ENCODE measurements around the gene FOXC1. TPM values are rescaled to one million over a fixed set of nuclear protein-coding genes. Genes with fewer than 3 reads are reported as not detected.

Gene FOXC1
- total and polyA plus RNA-seq, 2 experiments from 2014 or later = 0.60 to 1.1 TPM

- no peak overlapping the region for H3K27ac ChIP-seq
- H3K27me3 ChIP-seq = no peaks in the 10 kb centered on the region
- WGBS (ENCODE audit: low lambda C conversion rate, missing lambda C conversion rate) = 74% methylated on average over 5 of the region's 5 CpGs
- no peak overlapping the region for H3K4me2 ChIP-seq
- H4K20me1 ChIP-seq (ENCODE audit: insufficient read depth, poor library complexity, severe bottlenecking) = no peaks in the 10 kb centered on the region
- H2AFZ ChIP-seq = no peak overlapping the region
- TF ChIP-seq EZH2phosphoT487 (IDR thresholded peaks at IDR 0.05; ENCODE audit: low read depth, severe bottlenecking, unreplicated experiment) = no peak
- TF ChIP-seq EZH2 (IDR thresholded peaks at IDR 0.05; ENCODE audit: borderline replicate concordance) = no peak
- TF ChIP-seq, protein P1, sequence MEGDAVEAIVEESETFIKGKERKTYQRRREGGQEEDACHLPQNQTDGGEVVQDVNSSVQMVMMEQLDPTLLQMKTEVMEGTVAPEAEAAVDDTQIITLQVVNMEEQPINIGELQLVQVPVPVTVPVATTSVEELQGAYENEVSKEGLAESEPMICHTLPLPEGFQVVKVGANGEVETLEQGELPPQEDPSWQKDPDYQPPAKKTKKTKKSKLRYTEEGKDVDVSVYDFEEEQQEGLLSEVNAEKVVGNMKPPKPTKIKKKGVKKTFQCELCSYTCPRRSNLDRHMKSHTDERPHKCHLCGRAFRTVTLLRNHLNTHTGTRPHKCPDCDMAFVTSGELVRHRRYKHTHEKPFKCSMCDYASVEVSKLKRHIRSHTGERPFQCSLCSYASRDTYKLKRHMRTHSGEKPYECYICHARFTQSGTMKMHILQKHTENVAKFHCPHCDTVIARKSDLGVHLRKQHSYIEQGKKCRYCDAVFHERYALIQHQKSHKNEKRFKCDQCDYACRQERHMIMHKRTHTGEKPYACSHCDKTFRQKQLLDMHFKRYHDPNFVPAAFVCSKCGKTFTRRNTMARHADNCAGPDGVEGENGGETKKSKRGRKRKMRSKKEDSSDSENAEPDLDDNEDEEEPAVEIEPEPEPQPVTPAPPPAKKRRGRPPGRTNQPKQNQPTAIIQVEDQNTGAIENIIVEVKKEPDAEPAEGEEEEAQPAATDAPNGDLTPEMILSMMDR (IDR thresholded peaks at IDR 0.05; ENCODE audit: poor library complexity) = no peak
- H3K4me1 ChIP-seq (ENCODE audit: insufficient read depth) = no peaks in the 10 kb centered on the region
- H3K9me3 ChIP-seq (ENCODE audit: low read depth) = no peaks in the 10 kb centered on the region
- H3K79me2 ChIP-seq = no peaks in the 10 kb centered on the region
- H3K36me3 ChIP-seq (replicated peaks; ENCODE audit: insufficient read depth, low read depth) = no peaks in the 10 kb centered on the region
- no peak overlapping the region for H3K4me3 ChIP-seq
- H3K9me2 ChIP-seq (replicated peaks; ENCODE audit: insufficient read depth) = no peaks in the 10 kb centered on the region
- DNase-seq (ENCODE audit: low spot score) = no peak
Measured at GRCh38 chr6:1584146-1584545, 25.6 kb upstream of the FOXC1 start.

DNA sequence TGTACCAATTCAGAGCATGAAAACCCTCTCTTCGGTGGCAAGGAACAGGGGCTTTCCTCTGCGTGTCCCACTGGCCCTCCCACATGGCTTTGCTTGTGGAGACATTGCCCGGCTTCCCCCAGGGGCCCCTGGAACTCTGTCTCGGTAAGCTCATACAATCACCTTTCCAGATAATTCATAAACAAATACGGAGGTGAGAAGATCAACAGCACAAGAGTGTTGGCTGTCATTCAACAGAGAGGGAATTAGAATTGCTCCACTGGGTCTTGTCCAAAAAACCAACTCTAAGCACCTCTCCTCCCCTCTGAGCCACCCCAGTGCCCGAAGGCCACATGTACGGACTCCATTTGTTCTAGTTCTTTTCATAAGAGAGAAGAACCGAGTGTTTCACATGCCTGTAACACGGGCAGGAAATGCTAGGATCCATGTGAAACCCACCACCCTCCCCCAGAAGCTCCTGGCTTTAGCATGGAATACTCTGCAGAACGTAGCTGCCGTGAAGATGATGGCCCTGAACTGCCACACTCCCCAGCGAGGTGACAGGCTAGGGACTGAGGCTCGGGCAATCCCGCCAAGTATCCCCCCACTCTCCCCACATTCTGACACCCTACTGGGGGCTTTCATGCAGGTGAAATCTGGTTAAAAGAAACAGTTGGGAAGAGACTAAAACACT lies 24.6 kb upstream of the FOXC1 start:
- no peaks in the 10 kb centered on the region for H3K27me3 ChIP-seq
- H2AFZ ChIP-seq = no peak overlapping the region
- no peaks in the 10 kb centered on the region for H4K20me1 ChIP-seq (ENCODE audit: insufficient read depth, poor library complexity, severe bottlenecking)
- H3K4me3 ChIP-seq = no peak overlapping the region
- H3K9me3 ChIP-seq (ENCODE audit: low read depth) = no peaks in the 10 kb centered on the region
- 87% methylated on average over 14 of the region's 14 CpGs for whole genome bisulfite sequencing (ENCODE audit: low lambda C conversion rate, missing lambda C conversion rate)
- no peak for DNase-seq (ENCODE audit: low spot score)
- H3K9me2 ChIP-seq (replicated peaks; ENCODE audit: insufficient read depth) = no peaks in the 10 kb centered on the region
- no peak overlapping the region for H3K27ac ChIP-seq
- TF ChIP-seq, protein P1 (IDR thresholded peaks at IDR 0.05; ENCODE audit: poor library complexity) = no peak
- no peak for TF ChIP-seq EZH2phosphoT487 (IDR thresholded peaks at IDR 0.05; ENCODE audit: low read depth, severe bottlenecking, unreplicated experiment)
- TF ChIP-seq EZH2 (IDR thresholded peaks at IDR 0.05; ENCODE audit: borderline replicate concordance) = no peak
- no peaks in the 10 kb centered on the region for H3K4me1 ChIP-seq (ENCODE audit: insufficient read depth)
- H3K79me2 ChIP-seq = no peaks in the 10 kb centered on the region
- no peaks in the 10 kb centered on the region for H3K36me3 ChIP-seq (replicated peaks; ENCODE audit: insufficient read depth, low read depth)
- H3K4me2 ChIP-seq = no peak overlapping the region

- H3K4me2 ChIP-seq = no peak overlapping the region
- 90% methylated on average over 12 of the region's 12 CpGs for WGBS (ENCODE audit: low lambda C conversion rate, missing lambda C conversion rate)
- no peaks in the 10 kb centered on the region for H3K9me2 ChIP-seq (replicated peaks; ENCODE audit: insufficient read depth)
- DNase-seq (ENCODE audit: low spot score) = no peak
- no peak overlapping the region for H3K27ac ChIP-seq
- H3K9me3 ChIP-seq (ENCODE audit: low read depth) = no peaks in the 10 kb centered on the region
- TF ChIP-seq, protein P1 (IDR thresholded peaks at IDR 0.05; ENCODE audit: poor library complexity) = no peak
- TF ChIP-seq EZH2 (IDR thresholded peaks at IDR 0.05; ENCODE audit: borderline replicate concordance) (no peak), EZH2phosphoT487 (IDR thresholded peaks at IDR 0.05; ENCODE audit: low read depth, severe bottlenecking, unreplicated experiment) (no peak)
- no peaks in the 10 kb centered on the region for H3K36me3 ChIP-seq (replicated peaks; ENCODE audit: insufficient read depth, low read depth)
- no peaks in the 10 kb centered on the region for H3K4me1 ChIP-seq (ENCODE audit: insufficient read depth)
- H3K79me2 ChIP-seq = no peaks in the 10 kb centered on the region
- H3K27me3 ChIP-seq = no peaks in the 10 kb centered on the region
- H2AFZ ChIP-seq = no peak overlapping the region
- no peak overlapping the region for H3K4me3 ChIP-seq
- no peaks in the 10 kb centered on the region for H4K20me1 ChIP-seq (ENCODE audit: insufficient read depth, poor library complexity, severe bottlenecking)
Measured at GRCh38 chr6:1585669-1586049, 24.1 kb upstream of the FOXC1 start.

Measured in hepatocyte (in vitro differentiated cells).